HG02885 (cell line): ENCODE measurements around the gene SAMD7.
A peak's percentile ranks its signal among the peaks of the same experiment; 100 is the strongest.

Experiments used
- ATAC-seq: cut with Tn5 transposase; IDR thresholded peaks from one replicate; pipeline ENCODE4 v1.9.1; 2021; ENCODE audit warnings: mild to moderate bottlenecking; ENCODE audit not compliant: unreplicated experiment, poor library complexity

Gene SAMD7

DNA sequence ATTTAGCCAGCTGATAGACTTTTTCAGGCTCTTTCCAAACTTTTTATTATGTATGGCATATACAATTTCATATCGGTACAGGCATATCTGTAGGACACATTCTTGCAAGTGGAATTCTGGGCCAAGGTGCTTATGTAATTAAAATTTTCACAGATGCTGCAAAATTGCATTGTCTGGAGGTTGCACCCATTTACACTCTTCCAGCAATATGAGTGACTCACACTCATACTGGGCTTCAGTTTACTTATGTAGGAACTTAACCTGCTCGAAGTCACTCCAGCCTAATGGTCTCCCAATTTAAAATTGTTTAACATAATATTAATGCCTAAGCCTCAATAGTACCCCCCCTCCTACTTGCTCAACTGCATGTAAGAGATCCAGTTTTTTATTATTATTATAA lies 44.0 kb downstream of the SAMD7 start:
- no peak for ATAC-seq

DNA sequence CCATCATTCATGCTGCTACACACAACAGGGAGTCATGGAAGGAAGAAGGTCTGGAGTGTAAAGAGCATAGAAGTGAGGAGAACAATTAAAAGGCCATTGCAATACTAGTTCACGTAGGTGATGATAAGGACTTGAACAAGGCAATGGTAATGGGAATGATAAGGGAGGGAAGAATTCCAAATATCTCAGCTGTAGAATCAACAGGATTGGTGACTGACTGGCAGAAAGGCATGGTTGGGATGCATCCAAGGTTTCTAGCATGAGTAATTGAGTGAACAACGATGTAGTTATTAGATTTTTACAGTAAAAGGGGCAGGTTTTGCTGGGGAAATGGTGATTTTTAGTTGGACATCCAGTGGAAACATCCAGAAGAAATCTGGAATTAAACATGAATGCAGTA lies 52.8 kb downstream of the SAMD7 start:
- no peak for ATAC-seq

DNA sequence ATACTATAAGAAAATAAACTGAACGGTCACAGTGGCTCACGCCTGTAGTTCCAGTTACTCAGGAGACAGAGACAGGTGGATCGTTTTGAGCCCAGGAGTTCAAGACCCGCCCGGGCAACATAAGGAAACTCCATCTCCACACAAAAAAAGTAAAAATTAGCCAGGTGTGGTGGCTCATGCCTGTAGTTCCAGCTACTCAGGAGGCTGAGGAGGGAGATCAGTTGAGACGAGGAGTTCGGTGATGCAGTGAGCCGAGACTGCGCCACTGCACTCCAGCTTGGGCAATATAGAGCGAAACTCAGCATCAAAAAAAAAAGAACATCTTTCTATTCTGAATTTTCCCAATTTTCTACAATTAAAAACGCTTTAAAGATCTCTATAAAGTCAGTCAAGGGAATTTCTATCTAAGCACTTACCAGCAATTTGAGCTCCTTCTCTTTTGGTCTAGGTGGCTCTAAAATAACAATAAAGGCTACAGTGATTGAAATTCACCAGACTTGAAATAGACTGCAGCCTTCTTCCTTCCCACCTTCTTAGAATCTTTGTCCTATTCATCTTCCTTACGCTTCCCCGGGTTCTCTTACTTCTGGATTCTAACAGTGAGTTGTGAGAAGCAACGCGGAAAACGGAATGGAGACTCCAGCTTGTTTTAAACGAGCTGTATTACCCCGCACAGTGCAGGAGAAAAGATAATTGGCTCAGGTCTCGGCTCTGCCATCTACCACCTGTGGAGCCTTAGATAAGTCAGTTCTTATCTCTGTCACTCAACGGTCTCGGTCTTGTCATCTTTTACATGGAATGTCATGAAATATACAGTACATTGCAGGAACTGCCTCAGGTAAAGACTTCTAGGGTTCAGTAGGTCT lies 54.4 kb downstream of the SAMD7 start:
- no peak for ATAC-seq

DNA sequence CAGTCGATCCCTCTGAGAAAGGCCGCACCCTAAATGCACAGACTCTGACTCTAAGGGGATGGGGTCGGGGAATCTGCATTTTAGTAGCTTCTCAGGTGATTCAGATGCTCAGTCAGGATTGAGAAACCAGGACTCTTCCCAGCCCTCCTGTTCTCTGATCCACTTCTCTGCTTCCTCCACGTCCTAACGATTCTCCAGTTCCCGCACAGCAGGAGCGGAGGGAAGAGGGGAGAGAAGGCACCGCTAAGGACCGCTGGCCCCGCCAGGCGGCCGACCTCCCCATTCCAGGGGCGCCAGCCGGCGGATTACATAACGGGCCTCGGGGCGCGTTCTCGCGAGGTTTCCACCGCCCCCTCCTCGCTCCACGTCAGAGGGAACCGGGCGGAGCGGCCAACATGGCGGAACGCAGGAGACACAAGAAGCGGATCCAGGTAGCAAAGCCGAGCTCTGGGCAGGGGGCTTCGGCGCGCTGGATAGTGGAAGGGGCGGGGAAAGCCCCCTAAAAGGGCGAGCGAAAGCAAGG lies 55.1 kb downstream of the SAMD7 start, which contains the start of gene SEC62:
Gene SEC62, plus strand, starts transcription at position 380 of the 523 bp plus-strand sequence. Its CDS starts 16 bp downstream, at position 396.
- ATAC-seq: peak; percentile 95

DNA sequence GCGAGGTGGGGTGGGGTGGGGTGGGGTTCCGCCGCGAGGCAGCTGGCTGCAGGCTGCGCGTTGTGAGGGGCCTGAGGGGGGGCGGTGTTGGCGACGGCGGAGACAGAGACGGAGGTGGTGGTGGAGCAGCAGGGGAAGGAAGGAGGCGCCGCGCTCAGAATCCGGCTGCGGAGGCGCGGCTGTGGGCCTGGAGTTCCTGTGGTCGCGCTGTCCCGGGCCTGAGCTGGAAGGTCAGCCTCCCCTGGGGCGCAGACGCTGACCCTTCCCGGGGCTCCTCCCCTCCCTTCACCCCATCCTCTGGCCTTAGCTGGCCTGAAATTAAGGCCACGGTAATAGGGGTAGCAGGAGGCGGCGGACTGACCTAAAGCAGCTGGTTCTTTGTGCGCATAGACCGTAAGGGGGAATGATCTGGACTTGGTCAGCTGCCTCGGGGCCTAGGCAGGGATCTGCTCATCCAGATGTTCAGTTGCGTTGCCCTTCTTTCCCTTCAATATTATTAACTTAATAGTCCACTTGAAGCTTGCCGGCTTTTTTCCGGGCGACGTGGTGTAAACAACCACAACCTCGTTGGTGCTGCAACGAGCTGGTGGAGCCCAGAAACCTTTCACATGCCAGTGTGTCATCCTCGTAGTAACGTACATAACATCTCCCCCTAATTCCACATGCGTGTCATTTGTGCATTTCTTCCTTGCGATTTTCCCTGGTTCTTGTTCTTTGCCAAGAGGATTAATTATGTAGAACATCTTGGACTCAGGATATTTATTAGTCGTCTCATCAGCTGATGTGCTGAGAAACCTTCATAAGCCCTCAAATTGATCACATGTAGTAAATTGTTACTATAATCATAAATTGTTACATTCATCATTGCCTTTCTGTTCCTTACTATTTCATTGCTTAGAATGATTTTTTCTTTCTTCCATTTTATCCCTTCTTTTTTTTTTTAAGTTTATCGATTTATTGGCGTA lies 55.9 kb downstream of the SAMD7 start:
- peak; percentile 44 for ATAC-seq

DNA sequence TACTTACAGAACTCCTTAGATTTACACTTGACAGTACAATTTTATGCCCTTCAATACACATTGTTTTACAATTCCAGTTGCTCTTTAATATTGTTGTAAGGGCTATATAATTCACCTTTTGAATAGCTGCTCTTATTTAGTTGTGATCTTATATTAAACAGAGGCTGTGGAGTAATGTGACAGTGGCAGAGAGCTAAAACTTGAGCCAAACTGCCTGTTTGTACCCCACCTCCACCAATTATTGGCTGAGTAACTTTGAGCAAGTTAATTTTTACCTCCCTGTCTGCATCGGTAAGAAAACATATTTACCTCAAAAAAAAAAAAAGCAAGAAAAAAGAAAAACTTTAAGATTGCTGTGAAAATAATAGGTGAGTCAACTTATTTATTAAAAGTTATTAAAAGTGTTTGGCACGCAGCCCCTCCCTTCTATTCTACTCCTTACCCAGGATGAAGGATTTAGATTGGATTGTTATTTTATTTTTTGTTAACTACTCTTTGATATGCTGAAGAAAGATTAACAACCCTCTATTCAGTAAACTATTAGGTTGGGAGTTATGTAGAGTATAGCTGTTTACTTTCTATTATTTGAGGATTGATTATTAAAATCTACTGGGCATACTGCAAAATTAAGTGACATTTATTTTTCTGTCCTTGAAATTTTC lies 57.0 kb downstream of the SAMD7 start:
- no peak for ATAC-seq

DNA sequence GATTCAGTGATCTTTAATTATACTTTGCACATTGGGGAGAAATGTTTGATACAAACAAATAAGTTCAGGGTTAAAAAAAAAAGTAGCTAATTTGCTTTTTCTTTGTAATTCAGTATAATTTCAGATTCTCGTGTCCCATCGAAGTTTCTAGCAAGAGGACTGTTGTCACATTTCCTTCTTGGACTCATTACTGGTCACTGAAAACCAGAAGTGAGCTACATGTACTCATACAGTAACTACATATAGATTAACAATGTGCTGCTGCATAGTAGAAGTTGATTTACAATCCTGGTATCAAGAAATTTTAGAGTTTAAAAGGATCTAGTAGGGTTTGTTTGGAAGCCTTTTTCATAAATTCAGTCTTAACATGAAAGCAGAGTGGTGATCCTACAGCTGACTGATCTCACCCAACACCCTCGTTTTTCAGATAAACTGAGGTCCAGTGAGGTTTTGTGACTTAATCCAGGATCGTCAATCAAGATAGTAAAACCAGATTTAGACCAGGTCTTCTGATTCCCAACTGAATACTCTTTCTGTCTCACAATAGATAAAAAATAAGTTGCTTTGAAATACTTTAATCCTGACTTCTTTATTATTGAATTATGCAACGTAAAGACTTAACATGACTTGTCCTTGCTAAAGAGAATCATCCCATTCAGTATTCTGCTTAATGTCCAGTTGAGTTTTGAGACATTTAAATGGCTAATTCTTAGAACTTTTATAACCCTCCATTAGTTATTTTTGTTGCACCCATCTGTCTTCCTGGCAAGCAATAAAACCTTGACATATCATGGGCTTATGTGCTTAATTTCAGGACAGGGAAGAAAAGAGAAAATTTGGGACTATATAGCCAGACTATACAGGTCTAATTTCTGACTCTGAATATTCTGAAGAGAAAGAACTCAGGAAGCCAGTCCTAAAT lies 58.1 kb downstream of the SAMD7 start:
- ATAC-seq: no peak

DNA sequence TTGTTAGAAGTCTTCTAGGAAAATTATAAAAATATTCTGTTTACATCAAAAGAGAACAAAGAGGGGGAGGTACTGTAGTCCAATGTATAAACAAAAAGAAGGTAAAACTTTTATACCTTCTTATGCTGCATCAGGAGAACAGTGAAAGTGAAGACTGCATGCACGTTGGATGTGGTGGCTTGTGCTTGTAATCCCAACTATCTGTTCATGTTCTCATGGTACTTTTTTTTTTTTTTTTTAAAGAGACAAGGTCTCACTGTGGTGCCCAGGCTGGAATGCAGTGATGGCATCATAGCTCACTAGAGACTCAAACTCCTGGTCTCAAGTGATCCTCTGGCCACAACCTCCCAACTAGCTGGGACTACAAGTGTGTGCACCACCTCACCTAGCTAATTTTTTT lies 59.5 kb downstream of the SAMD7 start:
- no peak for ATAC-seq

DNA sequence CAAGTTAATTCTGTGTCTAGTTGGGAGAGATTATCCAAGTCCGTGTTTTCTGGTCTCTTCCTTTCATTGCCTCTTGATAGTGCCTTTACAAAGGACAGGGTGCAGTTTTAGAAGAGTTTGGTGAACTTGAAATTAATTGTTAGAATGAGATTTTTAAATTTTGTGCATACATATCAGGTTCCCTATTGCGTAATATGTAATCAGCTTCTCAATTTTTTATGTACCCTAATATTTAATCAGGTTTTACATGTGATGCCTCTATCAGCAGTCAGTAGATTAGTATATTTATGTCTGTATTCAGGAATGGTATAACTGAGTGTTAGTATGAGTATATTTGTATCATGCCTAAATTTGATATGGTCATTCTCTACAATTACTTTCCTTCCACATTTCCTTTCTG lies 60.1 kb downstream of the SAMD7 start:
- no peak for ATAC-seq

DNA sequence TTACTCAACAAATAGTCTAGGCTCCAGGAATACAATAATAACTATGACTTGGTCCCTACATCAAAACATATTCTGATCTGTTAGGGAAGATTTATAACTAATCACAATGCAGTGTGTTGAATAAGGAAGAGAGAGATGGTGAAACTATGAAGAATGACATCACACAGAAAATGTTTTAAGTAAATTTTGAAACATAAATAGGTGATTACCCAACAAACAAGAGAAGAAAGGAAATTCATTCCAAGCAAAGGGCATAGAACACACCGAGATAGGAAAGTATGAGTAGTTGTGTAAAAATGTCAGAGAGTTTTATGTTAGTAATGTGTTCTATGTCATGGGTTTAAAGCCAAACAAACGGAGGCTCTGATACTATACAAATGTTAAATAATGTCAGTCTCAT lies 68.7 kb downstream of the SAMD7 start:
- no peak for ATAC-seq

DNA sequence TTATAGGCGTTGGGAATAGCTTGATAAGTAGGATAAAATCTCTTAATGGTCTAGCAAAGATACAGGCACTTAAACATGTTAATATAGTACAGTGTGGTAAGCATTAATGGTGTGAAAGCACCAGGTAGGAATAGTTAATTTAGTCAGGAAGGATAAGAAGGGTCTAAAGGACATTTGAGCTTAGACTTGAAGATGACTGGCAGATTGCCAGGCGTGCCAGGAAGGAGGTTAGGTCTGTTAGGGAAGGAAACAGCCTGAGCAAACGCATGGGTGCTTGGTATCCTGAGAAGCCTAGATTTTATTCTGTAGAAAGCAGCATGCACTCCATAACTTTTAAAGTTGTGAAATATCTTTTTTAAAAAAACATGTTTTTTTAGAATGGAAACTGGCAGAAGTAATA lies 72.9 kb downstream of the SAMD7 start:
- no peak for ATAC-seq
